GM19238 (cell line): ENCODE results near the gene BEND6.
"Not testable (repeated sequence)": the region's sequence is repeated elsewhere in the genome, so short reads cannot be mapped to it uniquely, and the experiment has no call there.

ENCODE experiments used
- DNase-seq: peaks from one replicate; pipeline ENCODE4 v3.0.0; 2011; ENCODE audit warnings: low spot score; ENCODE audit not compliant: insufficient read length

BEND6 gene

DNA sequence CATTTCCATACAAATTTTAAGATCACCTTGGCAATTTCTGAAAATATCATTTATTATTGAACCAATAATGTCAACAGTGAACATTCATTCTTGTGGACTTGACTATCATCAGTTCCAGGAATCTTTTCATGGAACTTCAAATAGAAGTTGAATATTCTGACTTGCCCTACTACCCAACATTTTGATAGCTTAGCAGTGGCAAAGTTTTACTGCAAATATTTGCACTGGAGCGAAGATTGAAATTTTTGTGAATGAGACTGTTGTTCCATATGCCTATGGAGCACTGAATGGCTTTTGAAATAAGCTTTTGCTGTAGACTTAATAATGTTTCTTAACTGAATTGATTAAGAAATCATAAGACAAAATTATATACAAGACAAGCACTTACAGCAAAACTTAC, 23.6 kb downstream of the BEND6 start:
- DNase-seq: no peak

DNA sequence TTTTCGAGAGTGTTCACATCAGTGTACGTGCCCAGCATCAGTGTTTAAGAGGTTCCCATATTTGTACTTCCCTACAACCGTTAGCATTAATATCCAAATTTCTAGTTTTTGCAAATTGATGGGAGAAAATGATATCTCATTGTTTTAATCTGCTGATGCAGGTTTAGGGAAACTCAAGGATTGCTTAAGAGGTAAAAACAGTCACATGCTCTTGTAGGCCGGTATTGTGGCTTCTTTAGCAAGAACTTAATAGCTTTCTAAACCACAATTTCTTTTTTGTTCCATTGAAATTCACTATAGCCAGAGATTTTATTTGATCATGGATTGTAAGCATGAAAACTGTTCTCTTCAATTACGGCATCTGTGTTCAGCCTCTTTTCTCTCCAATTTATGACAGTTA, 29.5 kb downstream of the BEND6 start:
- DNase-seq: no peak

DNA sequence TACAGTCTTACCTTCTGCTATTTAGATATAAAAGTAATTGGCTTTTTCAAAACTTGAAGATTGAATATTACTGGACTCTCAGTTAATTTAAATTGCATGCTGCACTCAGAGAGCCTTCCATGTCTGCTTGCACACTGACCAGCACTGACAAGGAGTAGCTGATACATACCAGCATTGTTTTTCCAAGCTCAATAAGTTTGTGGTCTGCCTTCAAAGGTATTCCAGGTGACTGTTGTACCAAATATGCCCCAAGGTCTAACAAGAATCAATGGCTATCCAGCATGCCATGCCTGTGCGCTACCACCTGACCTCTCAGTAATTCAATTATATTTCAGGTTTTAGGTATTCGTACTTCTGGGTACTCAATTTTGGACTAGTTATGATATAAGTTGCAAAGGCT, 30.0 kb downstream of the BEND6 start:
- no peak for DNase-seq

DNA sequence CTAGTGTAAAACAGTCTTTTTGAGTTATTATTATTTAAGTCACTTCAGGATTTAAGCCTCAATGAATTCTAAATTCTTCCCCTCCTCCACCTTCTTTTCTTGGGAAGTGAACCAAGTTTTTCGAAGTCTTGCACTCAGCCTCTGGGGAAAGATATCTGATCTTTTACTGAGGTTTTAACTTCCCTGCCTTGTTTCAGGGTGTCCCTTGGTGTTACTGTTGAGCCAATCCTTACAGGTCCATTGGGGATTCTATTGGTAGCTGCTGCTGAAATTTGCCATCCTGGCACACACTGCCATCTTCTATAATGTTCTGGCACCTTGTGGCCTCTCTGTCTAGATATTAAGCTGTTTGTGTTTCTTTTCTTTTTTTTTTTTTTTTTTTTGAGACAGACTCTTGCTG, 31.7 kb downstream of the BEND6 start:
- no peak for DNase-seq

DNA sequence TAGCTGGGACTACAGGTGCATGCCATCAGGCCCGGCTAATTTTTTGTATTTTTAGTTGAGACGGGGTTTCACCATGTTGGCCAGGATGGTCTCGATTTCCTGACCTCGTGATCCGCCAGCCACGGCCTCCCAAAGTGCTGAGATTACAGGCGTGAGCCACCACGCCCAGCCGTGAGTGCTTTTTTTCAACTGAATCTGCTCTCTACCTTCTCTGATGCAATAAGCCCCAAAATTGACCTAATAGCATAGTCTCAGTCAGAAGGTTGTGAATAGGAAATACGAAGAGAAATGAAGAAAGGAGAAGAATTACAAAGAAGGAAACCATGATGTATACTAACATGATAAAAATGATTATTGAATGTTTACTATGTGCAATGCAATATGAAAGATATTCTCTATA, 33.2 kb downstream of the BEND6 start:
- no peak for DNase-seq

DNA sequence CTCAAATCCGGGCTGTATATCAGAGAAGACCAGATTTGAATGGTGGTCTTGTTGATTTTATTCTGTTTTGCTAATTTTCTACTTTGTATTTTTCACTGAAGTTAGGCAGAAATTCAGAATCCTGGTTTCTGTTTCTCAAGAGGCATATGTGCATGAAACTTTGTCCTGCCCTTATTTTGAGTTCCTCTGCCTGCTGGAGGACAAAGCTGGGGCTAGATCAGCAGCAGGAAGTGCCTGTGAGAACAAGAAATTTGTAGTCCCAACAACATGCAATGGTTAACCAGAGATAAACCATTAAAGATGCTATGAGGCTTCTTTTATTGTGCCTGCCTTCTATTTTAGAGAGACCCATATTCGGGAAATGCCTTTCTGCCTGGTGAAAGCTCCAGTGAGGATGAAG, 37.1 kb downstream of the BEND6 start:
- no peak for DNase-seq

DNA sequence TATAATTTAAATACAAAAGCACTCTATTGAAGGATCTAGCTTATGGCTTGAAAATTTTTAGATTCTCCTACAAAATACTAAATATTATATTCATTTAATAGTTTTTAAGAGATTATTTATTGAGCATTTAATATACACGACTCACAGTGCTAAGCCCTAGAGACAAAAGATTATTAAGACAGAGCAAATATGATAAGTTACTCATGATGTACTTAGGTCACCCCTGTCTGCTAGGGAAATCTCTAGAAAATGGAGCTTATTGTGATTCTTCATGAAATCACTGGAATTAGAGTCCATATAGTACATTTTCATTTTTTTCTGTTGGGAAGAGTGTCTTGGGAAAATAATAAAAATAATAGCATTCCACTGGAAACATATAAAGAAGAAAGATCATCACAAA, 37.8 kb downstream of the BEND6 start:
- DNase-seq: no peak

DNA sequence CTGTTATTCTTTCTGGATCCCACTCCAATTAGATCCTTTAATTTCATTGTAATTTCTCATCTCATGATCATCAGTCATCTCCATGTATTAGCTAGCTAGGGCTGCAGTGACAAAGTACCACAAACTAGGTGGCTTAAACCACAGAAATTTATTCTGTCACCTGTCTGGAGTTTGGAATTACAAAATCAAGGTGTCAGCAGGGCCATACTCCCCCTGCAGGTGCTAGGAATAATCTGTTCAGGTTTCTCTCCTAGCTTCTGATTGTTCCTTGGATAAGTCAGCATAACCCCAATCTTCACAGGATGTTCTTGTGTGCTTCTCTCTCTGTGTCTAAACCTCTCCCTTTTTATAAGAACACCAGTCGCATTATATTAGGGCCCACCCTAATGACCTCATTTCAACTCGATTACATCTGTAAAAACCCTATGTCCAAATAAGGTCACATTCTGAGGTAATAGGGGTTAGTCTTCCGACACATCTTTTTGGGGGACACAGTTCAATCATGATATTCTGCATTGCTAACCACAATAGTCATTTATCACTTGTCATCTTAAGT, 40.5 kb downstream of the BEND6 start:
- no peak for DNase-seq

DNA sequence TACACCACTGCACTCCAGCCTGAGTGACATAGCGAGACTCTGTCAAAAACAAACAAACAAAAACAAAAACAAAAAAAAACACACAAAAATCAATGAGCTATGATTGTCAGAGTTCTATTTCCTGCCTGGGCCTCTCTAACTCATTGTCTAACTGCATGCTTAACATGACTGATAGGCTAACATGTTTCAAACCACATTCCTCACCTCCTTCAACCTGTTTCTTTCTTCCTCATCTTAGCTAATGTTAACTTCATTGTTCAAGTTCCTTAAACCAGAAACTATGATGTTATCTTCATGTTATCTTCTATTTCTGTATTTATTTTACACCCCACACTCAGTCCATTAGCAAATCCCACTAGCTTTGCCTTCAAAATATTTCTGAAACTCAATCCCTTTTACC, 41.5 kb downstream of the BEND6 start:
- no peak for DNase-seq

DNA sequence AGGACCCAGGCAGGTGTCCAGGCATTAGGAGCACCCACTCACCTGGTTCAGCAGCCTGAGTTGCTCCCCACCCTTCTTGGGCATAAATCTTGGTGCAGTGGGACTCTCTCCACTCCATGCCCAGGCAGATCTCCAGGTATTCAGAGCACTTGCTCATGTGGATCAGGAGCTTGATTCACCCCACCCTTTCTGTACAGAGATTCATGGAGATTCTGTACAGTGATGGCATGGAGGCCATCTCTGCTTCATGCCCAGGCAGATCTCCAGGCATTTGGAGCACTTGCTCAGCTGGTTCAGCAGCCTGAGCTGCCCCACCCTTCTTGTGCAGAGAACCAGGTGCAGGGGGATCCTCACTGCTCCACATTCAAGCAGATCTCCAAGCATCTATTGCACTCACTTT, 44.1 kb downstream of the BEND6 start:
- DNase-seq: no peak

DNA sequence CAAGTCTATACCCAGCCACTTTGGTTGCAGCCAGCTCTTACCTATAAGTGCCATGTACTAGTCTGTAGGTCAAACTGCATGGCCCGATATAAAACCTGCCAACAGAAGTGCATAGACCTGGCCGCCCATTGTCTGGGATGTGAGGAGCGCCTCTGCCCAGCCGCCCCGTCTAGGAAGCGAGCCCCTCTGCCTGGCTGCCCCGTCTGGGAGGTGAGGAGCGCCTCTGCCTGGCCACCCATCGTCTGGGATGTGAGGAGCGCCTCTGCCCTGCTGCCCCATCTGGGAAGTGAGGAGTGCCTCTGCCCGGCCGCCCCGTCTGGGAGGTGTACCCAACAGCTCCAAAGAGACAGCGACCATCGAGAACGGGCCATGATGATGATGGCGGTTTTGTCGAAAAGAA, 44.8 kb downstream of the BEND6 start:
- not testable (repeated sequence) for DNase-seq

DNA sequence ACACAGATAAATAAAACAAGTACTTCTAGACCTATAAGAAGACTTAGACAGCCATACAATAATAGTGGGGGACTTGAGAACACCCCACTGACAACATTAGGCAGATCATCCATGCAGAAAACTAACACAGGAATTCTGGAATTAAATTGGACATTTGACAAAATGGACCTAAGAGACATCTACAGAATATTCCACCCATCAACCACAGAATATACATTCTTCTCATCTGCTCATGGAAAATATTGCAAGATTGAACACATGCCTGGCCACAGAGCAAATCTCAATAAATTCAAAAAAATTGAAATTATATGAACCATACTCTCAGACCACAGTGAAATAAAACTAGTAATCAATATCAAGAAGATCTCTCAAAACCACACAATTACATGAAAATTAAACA, 47.3 kb downstream of the BEND6 start:
- DNase-seq: no peak

DNA sequence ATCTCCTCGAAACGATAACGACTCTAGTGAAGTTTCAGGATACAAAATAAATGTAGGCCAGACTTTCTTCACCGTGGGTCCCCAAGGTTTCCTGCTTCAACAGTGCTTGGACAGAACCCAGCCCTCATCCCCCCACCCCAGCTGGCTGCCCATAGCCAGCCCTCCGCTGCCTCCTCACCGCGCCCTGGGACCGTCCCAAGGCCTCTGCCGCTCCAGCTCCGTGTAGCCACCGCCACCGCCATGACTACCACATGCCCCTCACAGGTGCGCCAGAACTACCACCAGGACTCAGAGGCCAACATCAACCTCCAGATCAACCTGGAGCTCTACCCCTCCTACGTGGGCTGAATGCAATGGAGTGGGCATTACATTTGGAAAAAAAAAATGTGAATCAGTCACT, 49.4 kb downstream of the BEND6 start:
- DNase-seq: no peak

DNA sequence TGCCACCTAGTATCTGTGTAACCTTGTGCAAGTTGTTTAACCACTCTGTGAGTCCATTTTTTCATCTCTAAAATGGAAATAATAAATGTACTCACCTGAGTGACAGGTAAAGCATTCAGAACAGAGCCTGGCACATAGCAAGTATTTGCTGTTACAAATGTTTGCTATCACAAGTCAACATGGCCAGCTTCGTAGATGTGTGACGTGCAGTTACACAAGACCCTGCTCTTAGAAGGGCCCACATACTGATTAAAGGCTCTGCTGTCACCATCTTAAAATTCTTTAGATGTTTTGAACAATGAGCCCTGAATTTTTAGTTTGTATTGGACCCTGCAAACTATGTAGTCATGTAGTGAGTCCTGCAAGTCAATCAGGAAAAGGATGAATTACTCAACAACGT, 51.2 kb downstream of the BEND6 start:
- no peak for DNase-seq

DNA sequence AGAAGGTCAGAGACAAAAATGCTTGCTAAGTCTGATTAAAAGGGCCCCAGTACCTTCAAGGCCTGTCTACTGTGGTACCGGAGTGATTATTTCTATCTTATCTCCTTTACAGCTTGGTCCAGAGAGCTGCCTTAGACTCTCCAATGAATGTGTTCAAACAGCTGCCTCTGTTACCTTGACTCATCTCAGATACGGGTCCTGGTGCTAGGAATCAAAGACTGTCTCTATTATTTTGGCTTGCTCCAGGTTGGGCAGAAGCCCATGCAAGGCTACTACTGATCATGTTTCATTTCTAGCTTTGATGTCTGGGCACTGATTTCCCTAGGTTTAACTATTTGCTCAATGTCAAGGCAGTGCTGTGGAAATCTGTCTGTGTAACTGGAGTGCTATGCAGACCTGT, 53.2 kb downstream of the BEND6 start:
- DNase-seq: not testable (repeated sequence)

DNA sequence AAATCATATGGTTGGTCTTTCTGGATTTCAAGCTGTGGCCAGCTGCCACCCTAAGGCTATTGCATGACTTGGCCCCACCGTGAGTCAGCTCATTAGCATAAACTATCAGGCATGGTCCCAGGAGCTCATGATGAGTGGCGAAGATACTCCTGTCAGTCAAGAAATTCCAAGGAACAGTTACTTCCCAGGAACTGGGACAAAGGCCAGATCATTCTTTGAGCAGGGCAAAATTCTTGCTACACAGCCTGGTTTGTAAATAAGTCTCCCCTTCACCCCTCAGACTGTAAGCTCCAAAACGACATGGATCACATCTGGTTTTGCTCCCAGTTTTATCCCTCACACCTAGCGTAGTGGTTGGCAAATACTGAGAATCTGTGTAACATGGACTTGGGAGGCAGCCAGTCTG, 58.6 kb downstream of the BEND6 start:
- DNase-seq: no peak

DNA sequence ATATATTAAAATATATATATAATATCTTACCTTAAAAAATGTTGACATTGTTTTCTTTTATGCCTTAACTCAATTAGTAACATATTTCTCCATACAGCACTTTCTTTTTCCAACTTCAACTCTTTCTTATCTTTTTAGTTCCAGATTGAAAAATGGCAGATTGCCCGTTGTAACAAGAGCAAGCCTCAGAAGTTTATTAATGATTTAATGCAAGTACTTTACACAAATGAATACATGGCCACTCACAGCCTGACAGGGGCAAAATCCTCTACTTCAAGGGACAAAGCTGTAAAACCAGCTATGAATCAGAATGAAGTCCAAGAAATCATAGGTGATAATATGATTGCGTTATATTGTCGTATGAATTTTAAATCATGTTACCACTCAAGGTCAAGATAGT, 62.2 kb downstream of the BEND6 start:
- no peak for DNase-seq

DNA sequence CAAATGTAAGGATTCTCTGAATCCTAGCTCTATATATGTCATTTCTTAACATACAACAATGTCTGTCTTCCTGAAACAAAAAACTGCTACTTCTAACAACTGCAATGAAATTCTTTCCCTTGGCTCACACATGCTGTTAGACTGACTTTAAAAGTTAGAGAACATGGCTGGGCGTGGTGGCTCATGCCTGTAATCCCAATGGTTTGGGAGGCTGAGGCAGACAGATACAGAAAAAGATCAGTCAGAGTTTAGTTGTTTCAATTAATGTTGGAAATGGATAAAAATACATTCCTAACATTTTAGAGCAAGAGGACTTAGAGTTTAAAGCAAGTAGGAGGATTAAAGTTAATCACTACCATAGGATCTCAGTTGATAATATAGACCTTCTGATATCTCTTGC, 62.9 kb downstream of the BEND6 start:
- no peak for DNase-seq

DNA sequence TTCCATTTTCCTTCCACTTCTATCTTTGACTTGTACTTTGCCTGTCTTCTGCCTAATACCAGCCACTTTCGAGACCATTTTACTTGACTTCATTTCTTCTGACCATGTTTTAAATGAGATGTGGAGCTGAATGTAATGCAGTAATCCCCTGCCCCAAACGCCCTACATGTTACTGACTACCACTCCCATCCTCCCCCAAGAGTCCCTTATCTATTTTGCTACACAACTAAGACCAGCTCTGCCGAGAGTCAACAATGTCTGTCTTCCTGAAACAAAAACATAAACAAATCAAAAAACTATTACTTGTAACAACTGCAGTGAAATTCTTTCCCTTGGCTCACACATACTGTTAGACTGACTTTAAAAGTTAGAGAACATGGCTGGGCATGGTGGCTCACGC, 64.5 kb downstream of the BEND6 start:
- DNase-seq: no peak

DNA sequence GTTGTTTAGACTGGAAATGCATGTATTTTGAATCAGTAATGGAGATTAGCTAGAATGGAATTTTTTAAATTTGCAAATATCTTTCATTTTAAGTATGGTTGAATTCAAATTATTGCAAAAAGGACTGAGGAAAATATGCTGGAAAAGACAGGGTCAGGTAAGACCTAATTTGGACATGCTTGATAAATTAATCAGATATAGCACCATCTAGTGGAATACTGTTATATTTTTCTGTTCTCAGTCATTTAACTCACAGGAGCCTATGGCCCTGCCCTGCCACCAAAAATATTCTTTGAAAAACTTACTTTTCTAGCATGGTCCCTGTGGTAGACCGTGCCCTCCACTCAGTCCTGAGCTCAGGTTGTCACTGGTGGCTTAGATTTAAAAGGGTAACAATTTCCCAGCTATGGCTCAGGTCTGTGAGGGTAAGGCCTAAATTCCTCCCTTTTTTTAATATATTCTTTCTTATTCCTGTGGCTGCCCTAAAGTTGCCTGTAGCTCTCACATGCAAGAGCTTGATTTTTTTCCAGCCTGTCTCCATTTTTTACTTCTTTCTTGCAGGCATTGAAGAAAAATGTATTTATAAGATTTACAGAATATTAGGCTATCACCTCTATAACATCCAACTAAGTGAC, 66.3 kb downstream of the BEND6 start:
- DNase-seq: peak; percentile 16

DNA sequence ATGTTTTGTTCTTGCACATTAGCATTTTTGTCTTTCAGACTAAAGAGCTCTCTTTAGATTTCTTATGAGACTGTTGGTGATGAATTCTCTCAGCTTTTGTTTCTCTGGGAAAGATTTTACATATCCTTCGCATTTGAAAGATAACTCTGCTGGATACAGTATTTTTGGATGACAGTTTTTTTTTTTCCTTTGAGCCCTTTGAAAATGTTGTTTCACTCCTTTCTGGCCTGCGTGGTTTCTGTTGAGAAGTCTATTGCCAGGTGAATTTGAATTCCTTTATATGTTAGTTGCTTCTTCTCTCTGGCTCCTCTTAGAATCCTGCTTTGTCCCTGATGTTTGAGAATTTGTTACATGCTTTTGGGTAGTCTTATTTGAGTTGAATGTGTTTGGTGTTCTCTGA, 69.4 kb downstream of the BEND6 start:
- no peak for DNase-seq

DNA sequence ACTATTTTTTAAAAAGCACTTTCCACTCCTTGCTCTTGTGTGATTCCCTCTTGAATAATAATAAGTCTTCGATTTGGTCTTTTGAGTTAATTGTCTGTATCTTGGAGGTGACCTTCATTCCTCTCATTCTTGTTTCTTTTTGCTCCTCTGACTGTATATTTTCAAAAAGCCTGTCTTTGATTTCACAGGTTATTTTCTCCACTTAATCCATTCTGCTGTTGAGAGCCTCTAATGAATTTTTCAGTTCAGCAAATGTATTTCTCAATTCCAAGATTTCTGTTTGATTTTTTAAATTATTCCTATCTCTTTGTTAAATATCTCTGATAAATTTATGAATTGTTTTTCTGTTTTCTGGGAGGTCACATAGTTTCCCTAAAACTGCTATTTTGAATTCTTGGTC, 69.9 kb downstream of the BEND6 start:
- no peak for DNase-seq

DNA sequence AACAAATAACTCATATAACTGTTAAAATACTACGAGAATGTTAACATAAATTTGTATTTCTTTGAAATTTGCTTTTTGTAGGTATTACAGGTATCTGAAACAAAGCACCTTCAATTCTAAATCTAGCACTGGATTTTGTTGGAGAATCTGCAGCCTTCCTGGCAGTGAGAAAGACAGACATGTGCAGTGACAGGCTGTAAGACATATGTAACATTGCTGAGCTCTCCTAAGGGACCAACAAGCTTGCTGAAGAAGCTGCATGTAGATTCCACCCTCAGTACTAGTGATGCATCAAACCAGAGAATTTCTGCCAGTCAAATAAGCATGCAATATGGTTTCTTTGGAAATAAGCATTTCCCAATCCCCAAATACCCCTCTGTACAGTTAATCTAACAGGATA, 71.1 kb downstream of the BEND6 start:
- no peak for DNase-seq

DNA sequence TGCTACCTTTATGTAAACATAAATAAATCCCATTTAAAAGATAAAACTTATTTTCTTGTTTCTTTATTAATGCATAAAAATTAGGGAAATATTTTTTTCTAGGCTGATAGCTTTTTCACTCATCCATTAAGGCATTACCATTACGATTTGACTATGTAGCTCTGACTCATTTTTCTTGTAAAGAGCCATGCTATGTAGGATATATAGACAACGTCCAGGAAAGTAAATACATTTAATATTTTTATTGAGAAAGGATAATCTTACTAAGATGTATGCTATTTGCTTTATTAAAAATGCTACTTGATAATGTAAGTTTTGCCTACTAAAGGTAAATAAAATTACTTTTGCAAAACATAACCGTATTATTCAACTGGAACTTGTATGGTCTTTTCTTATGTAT, 72.4 kb downstream of the BEND6 start:
- DNase-seq: no peak
